ENCODE results near the gene PRMT2. TPM values are rescaled to one million over a fixed set of nuclear protein-coding genes. Genes with fewer than 3 reads are reported as not detected.

The PRMT2 gene
- total RNA-seq, 1 experiment from 2014 or later: 60.5 TPM

DNA sequence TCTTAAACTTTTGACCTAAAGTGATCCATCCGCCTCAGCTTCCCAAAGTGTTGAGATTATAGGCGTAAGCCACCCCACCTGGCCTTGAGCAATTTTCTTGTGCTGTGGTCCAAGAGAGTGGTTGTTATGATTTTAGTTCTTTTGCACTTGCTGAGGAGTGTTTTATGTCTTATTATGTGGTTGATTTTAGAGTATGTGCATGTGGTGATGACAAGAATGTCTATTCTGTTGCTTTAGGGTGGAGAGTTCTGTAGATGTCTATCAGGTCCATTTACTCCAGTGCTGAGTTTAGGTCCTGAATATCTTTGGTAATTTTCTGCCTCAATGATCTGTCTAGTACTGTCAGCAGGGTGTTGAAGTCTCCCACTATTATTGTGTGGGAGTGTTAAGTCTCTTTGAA is 19.4 kb upstream of the PRMT2 start:
- in situ Hi-C loops (cut with HindIII; ENCODE audit: low pct_unique_long_range_greater_than_20kb, low sequenced_read_pairs) (no loop called here), intact Hi-C loops (cut with micrococcal nuclease; ENCODE audit: unreplicated experiment) (no loop called here)
- POLR2A ChIA-PET: no interaction called here
- CTCF ChIA-PET: no interaction called here
- Histone ChIP-seq H3K4me1 (ENCODE audit: control insufficient read depth, insufficient read depth, low read length) (no peaks in the 10 kb centered on the region), H3K27me3 (ENCODE audit: control insufficient read depth, insufficient read depth, low read length) (no peaks in the 10 kb centered on the region), H3K9me3 (ENCODE audit: control insufficient read depth, insufficient read depth, low read depth, low read length) (no peaks in the 10 kb centered on the region), H3K36me3 (ENCODE audit: control insufficient read depth, insufficient read depth, low read length) (no peaks in the 10 kb centered on the region), H3K4me3 (ENCODE audit: low read depth in 2 of 2, low read length in 2 of 2) (no peak overlapping the region), H3K27ac (ENCODE audit: low read length) (no peak overlapping the region)
- no TSS peak for BruUV-seq (replicated peaks)
- TF ChIP-seq POLR2AphosphoS5 (IDR thresholded peaks at IDR 0.05; ENCODE audit: low read depth, low read length) (no peak), SIN3A (IDR thresholded peaks at IDR 0.05; ENCODE audit: borderline replicate concordance, insufficient read depth, low read depth, low read length) (no peak), TCF7L2 (IDR thresholded peaks at IDR 0.05; ENCODE audit: low read depth, low read length) (no peak)
- TF ChIP-seq, protein P1, sequence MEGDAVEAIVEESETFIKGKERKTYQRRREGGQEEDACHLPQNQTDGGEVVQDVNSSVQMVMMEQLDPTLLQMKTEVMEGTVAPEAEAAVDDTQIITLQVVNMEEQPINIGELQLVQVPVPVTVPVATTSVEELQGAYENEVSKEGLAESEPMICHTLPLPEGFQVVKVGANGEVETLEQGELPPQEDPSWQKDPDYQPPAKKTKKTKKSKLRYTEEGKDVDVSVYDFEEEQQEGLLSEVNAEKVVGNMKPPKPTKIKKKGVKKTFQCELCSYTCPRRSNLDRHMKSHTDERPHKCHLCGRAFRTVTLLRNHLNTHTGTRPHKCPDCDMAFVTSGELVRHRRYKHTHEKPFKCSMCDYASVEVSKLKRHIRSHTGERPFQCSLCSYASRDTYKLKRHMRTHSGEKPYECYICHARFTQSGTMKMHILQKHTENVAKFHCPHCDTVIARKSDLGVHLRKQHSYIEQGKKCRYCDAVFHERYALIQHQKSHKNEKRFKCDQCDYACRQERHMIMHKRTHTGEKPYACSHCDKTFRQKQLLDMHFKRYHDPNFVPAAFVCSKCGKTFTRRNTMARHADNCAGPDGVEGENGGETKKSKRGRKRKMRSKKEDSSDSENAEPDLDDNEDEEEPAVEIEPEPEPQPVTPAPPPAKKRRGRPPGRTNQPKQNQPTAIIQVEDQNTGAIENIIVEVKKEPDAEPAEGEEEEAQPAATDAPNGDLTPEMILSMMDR (IDR thresholded peaks at IDR 0.05): no peak
- TF ChIP-seq, protein P2, sequence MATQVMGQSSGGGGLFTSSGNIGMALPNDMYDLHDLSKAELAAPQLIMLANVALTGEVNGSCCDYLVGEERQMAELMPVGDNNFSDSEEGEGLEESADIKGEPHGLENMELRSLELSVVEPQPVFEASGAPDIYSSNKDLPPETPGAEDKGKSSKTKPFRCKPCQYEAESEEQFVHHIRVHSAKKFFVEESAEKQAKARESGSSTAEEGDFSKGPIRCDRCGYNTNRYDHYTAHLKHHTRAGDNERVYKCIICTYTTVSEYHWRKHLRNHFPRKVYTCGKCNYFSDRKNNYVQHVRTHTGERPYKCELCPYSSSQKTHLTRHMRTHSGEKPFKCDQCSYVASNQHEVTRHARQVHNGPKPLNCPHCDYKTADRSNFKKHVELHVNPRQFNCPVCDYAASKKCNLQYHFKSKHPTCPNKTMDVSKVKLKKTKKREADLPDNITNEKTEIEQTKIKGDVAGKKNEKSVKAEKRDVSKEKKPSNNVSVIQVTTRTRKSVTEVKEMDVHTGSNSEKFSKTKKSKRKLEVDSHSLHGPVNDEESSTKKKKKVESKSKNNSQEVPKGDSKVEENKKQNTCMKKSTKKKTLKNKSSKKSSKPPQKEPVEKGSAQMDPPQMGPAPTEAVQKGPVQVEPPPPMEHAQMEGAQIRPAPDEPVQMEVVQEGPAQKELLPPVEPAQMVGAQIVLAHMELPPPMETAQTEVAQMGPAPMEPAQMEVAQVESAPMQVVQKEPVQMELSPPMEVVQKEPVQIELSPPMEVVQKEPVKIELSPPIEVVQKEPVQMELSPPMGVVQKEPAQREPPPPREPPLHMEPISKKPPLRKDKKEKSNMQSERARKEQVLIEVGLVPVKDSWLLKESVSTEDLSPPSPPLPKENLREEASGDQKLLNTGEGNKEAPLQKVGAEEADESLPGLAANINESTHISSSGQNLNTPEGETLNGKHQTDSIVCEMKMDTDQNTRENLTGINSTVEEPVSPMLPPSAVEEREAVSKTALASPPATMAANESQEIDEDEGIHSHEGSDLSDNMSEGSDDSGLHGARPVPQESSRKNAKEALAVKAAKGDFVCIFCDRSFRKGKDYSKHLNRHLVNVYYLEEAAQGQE (IDR thresholded peaks at IDR 0.05; ENCODE audit: insufficient read depth in 1 of 2, low read depth in 2 of 2, low read length in 1 of 2): no peak
- no peak for ATAC-seq
- no peak for DNase-seq (ENCODE audit: low read depth, low spot score)

GRCh38 chr21:46616656-46617055 is 18.8 kb upstream of the PRMT2 start:
- intact Hi-C loops (cut with micrococcal nuclease; ENCODE audit: unreplicated experiment) (no loop called here), in situ Hi-C loops (cut with HindIII; ENCODE audit: low pct_unique_long_range_greater_than_20kb, low sequenced_read_pairs) (no loop called here)
- no peaks in the 10 kb centered on the region for H3K36me3 ChIP-seq (ENCODE audit: control insufficient read depth, insufficient read depth, low read length)
- ATAC-seq: no peak
- no peak overlapping the region for H3K4me3 ChIP-seq (ENCODE audit: low read depth in 2 of 2, low read length in 2 of 2)
- no peak overlapping the region for H3K27ac ChIP-seq (ENCODE audit: low read length)
- no peaks in the 10 kb centered on the region for H3K9me3 ChIP-seq (ENCODE audit: control insufficient read depth, insufficient read depth, low read depth, low read length)
- no peaks in the 10 kb centered on the region for H3K4me1 ChIP-seq (ENCODE audit: control insufficient read depth, insufficient read depth, low read length)
- TF ChIP-seq, protein P2 (IDR thresholded peaks at IDR 0.05; ENCODE audit: insufficient read depth in 1 of 2, low read depth in 2 of 2, low read length in 1 of 2): no peak
- no peak for TF ChIP-seq TCF7L2 (IDR thresholded peaks at IDR 0.05; ENCODE audit: low read depth, low read length)
- TF ChIP-seq SIN3A (IDR thresholded peaks at IDR 0.05; ENCODE audit: borderline replicate concordance, insufficient read depth, low read depth, low read length): no peak
- TF ChIP-seq, protein P1 (IDR thresholded peaks at IDR 0.05): no peak
- no peak for TF ChIP-seq POLR2AphosphoS5 (IDR thresholded peaks at IDR 0.05; ENCODE audit: low read depth, low read length)
- DNase-seq (ENCODE audit: low read depth, low spot score): no peak
- H3K27me3 ChIP-seq (ENCODE audit: control insufficient read depth, insufficient read depth, low read length): no peaks in the 10 kb centered on the region
- BruUV-seq (replicated peaks): no TSS peak
- CTCF ChIA-PET: interaction anchor here (0.7 kb wide), 1 partner anchor 47 kb away, joined by 3 read pairs; no protein-coding TSS in a partner anchor
- POLR2A ChIA-PET: no interaction called here

All from Panc1 (cell line).